Endodermal cell (in vitro differentiated cells): ENCODE results near the gene LEMD1. TPM values are rescaled to one million over a fixed set of nuclear protein-coding genes. Genes with fewer than 3 reads are reported as not detected.
"Not testable (repeated sequence)": the region's sequence is repeated elsewhere in the genome, so short reads cannot be mapped to it uniquely, and the experiment has no call there.

Experiments
- DNase-seq: peaks from one replicate; pipeline ENCODE4 v3.0.0-alpha.2; 2017
- H3K27ac ChIP-seq: 2 replicates; pipeline ENCODE4 v1.5.1; 2013; ENCODE audit warnings: mild to moderate bottlenecking, low read depth, low read length, moderate library complexity
- H3K27me3 ChIP-seq: 2 replicates; pipeline ENCODE4 v1.6.1; 2013; ENCODE audit warnings: mild to moderate bottlenecking, low read length, moderate library complexity; ENCODE audit not compliant: insufficient read depth, control insufficient read depth, poor library complexity, severe bottlenecking
- H3K36me3 ChIP-seq: 2 replicates; pipeline ENCODE4 v1.7.0; 2013; ENCODE audit warnings: mild to moderate bottlenecking, low read length, moderate library complexity; ENCODE audit not compliant: control insufficient read depth, insufficient read depth
- H3K4me1 ChIP-seq: one replicate; pipeline ENCODE4 v1.7.0; 2013; ENCODE audit warnings: low read length; ENCODE audit not compliant: control insufficient read depth, insufficient read depth
- H3K4me3 ChIP-seq: 2 replicates; pipeline ENCODE4 v1.5.1; 2013; ENCODE audit warnings: mild to moderate bottlenecking, low read length, moderate library complexity
- H3K9ac ChIP-seq: 2 replicates; pipeline ENCODE4 v1.6.1; 2013; ENCODE audit warnings: mild to moderate bottlenecking, low read length, moderate library complexity; ENCODE audit not compliant: poor library complexity, severe bottlenecking; ENCODE audit errors: extremely low read depth
- H3K9me3 ChIP-seq: 2 replicates; pipeline ENCODE4 v1.6.1; 2013; ENCODE audit warnings: mild to moderate bottlenecking, low read length, moderate library complexity; ENCODE audit not compliant: control insufficient read depth
- H3K27ac Mint-ChIP-seq: 2 replicates; pipeline ENCODE4 v1.8.0; 2020; ENCODE audit warnings: mixed read lengths
- H3K27me3 Mint-ChIP-seq: 2 replicates; pipeline ENCODE4 v1.8.0; 2021; ENCODE audit warnings: mild to moderate bottlenecking, mixed read lengths; ENCODE audit not compliant: insufficient read depth
- H3K36me3 Mint-ChIP-seq: 2 replicates; pipeline ENCODE4 v1.8.0; 2020; ENCODE audit warnings: low read depth, mixed read lengths
- H3K4me1 Mint-ChIP-seq: 2 replicates; pipeline ENCODE4 v1.8.0; 2020; ENCODE audit warnings: mixed read lengths
- H3K4me3 Mint-ChIP-seq: 2 replicates; pipeline ENCODE4 v1.8.0; 2020; ENCODE audit warnings: mild to moderate bottlenecking, moderate library complexity, mixed read lengths
- H3K9me3 Mint-ChIP-seq: 2 replicates; pipeline ENCODE4 v1.8.0; 2020; ENCODE audit warnings: mild to moderate bottlenecking, mixed read lengths
- CTCF ChIP-seq: fragments of 200-600 bp; sonication (generic); conservative IDR thresholded peaks from 2 replicates; pipeline ENCODE4 v1.5.0; 2021; ENCODE audit warnings: antibody characterized with exemption, mild to moderate bottlenecking
- WGBS, 2 experiments: methylation state at CpG; one replicate each; pipeline versions ENCODE4 v1.1.5 to v1.1.7; 2013; ENCODE audit warnings: missing lambda C conversion rate in 2 of 2, mixed read lengths in 1 of 2; ENCODE audit not compliant: insufficient coverage in 1 of 2, insufficient read length in 1 of 2; 5-methylcytosine and 5-hydroxymethylcytosine counted together
- total RNA-seq, 2 donors: library from RNA; stranded (reverse); fragmentation: NEBNext Ultra II Directional in 1 of 2; extraction: Animal tissue kit (Norgen Biotek cat#: 25700) in 1 of 2; gene quantifications; 2 replicates in 1 of 2; 3 replicates in 1 of 2; pipeline ENCODE4 v1.2.1, GENCODE V29; 2021

LEMD1 gene
- total RNA-seq, 2 donors from 2014 or later: 13.5 to 16.7 TPM

- no peaks in the 10 kb centered on the region for H3K4me1 Mint-ChIP-seq
- no peak for DNase-seq
- Histone ChIP-seq H3K9me3 (peaks cover 7% of the 10 kb centered on the region), H3K36me3 (no peaks in the 10 kb centered on the region), H3K9ac (no peak overlapping the region), H3K27me3 (no peaks in the 10 kb centered on the region), H3K27ac (no peak overlapping the region), H3K4me1 (no peaks in the 10 kb centered on the region), H3K4me3 (no peak overlapping the region)
- TF ChIP-seq CTCF: no peak
- WGBS, 2 experiments: 92 to 94% methylated on average over 4 to 5 of the region's 5 CpGs
- no peak overlapping the region for H3K4me3 Mint-ChIP-seq
- H3K27ac Mint-ChIP-seq: no peak overlapping the region
- peaks cover 14% of the 10 kb centered on the region for H3K27me3 Mint-ChIP-seq
- peaks cover 21% of the 10 kb centered on the region for H3K9me3 Mint-ChIP-seq
- peaks cover 2% of the 10 kb centered on the region for H3K36me3 Mint-ChIP-seq
These were observed 13.9 kb downstream of the LEMD1 start for GRCh38 chr1:205407970-205408369.

GRCh38 chr1:205406252-205406651 is 15.6 kb downstream of the LEMD1 start:
- H3K27me3 ChIP-seq, H3K27ac ChIP-seq, H3K4me3 Mint-ChIP-seq, H3K9me3 ChIP-seq, H3K36me3 ChIP-seq, H3K4me1 Mint-ChIP-seq, H3K27me3 Mint-ChIP-seq, DNase-seq, H3K4me3 ChIP-seq, H3K27ac Mint-ChIP-seq, H3K36me3 Mint-ChIP-seq, H3K9ac ChIP-seq, H3K4me1 ChIP-seq: not testable (repeated sequence)
- WGBS, 2 experiments: 95 to 96% methylated on average over 5 to 12 of the region's 12 CpGs
- peaks cover 21% of the 10 kb centered on the region for H3K9me3 Mint-ChIP-seq

- not testable (repeated sequence) for H3K27ac ChIP-seq, H3K4me3 ChIP-seq, H3K36me3 Mint-ChIP-seq, H3K4me3 Mint-ChIP-seq, H3K9me3 ChIP-seq, H3K4me1 ChIP-seq, H3K4me1 Mint-ChIP-seq, H3K27me3 ChIP-seq, H3K27me3 Mint-ChIP-seq, H3K36me3 ChIP-seq, H3K27ac Mint-ChIP-seq, DNase-seq, H3K9ac ChIP-seq
- WGBS, 2 experiments: no CpG with 5 or more reads among the region's 3 CpGs
- H3K9me3 Mint-ChIP-seq: peaks cover 21% of the 10 kb centered on the region
These were observed 17.4 kb downstream of the LEMD1 start for GRCh38 chr1:205404484-205404883.

- no peak overlapping the region for H3K27ac ChIP-seq
- Mint-ChIP-seq H3K4me3 (no peak overlapping the region), H3K36me3 (no peaks in the 10 kb centered on the region), H3K27ac (no peak overlapping the region), H3K27me3 (peaks cover 4% of the 10 kb centered on the region), H3K4me1 (peaks cover 1% of the 10 kb centered on the region), H3K9me3 (no peaks in the 10 kb centered on the region)
- DNase-seq: no peak
- no peaks in the 10 kb centered on the region for H3K36me3 ChIP-seq
- H3K9ac ChIP-seq: no peak overlapping the region
- no peaks in the 10 kb centered on the region for H3K9me3 ChIP-seq
- TF ChIP-seq CTCF: no peak
- no peak overlapping the region for H3K4me3 ChIP-seq
- no peaks in the 10 kb centered on the region for H3K27me3 ChIP-seq
- 90 to 95% methylated on average over 3 to 4 of the region's 4 CpGs for WGBS, 2 experiments
- H3K4me1 ChIP-seq: no peaks in the 10 kb centered on the region
These were observed 23.3 kb downstream of the LEMD1 start for GRCh38 chr1:205398586-205398985.
